Measurements from ENCODE around the gene PELI2.

The PELI2 gene

GRCh38 chr14:56300495-56300894 lies 182.3 kb downstream of the PELI2 start:
- Histone ChIP-seq H3K27ac (ENCODE audit: low read depth in 2 of 2, low read length in 2 of 2) (no peak overlapping the region), H3K36me3 (ENCODE audit: control insufficient read depth in 2 of 2, insufficient read depth in 2 of 2, low read length in 2 of 2) (peaks cover 3 to 4% of the 10 kb centered on the region in 2 donors), H3K9me3 (ENCODE audit: control insufficient read depth in 2 of 2, low read length in 2 of 2) (no peaks in the 10 kb centered on the region), H3K4me1 (ENCODE audit: control insufficient read depth in 2 of 2, insufficient read depth in 2 of 2, low read length in 2 of 2) (no peaks in the 10 kb centered on the region), H3K4me3 (ENCODE audit: low read length in 2 of 2) (no peak overlapping the region), H3K27me3 (ENCODE audit: control insufficient read depth in 2 of 2, insufficient read depth in 2 of 2, low read length in 2 of 2) (no peaks in the 10 kb centered on the region), H3K9ac (ENCODE audit: low read depth in 1 of 2, low read length in 2 of 2) (no peak overlapping the region)

- H3K27ac ChIP-seq (ENCODE audit: low read depth in 2 of 2, low read length in 2 of 2), result no peak overlapping the region
- no peaks in the 10 kb centered on the region for H3K9me3 ChIP-seq (ENCODE audit: control insufficient read depth in 2 of 2, low read length in 2 of 2)
- no peak overlapping the region for H3K9ac ChIP-seq (ENCODE audit: low read depth in 1 of 2, low read length in 2 of 2)
- H3K4me1 ChIP-seq (ENCODE audit: control insufficient read depth in 2 of 2, insufficient read depth in 2 of 2, low read length in 2 of 2), result no peaks in the 10 kb centered on the region
- H3K4me3 ChIP-seq (ENCODE audit: low read length in 2 of 2), result no peak overlapping the region
- H3K27me3 ChIP-seq (ENCODE audit: control insufficient read depth in 2 of 2, insufficient read depth in 2 of 2, low read length in 2 of 2), result no peaks in the 10 kb centered on the region
- H3K36me3 ChIP-seq (ENCODE audit: control insufficient read depth in 2 of 2, insufficient read depth in 2 of 2, low read length in 2 of 2), result no peaks in the 10 kb centered on the region
These were observed 186.2 kb downstream of the PELI2 start for GRCh38 chr14:56304456-56304855.

GRCh38 chr14:56309198-56309597 lies 191.0 kb downstream of the PELI2 start:
- Histone ChIP-seq H3K4me3 (ENCODE audit: low read length in 2 of 2) (no peak overlapping the region), H3K9ac (ENCODE audit: low read depth in 1 of 2, low read length in 2 of 2) (no peak overlapping the region), H3K27ac (ENCODE audit: low read depth in 2 of 2, low read length in 2 of 2) (no peak overlapping the region), H3K9me3 (ENCODE audit: control insufficient read depth in 2 of 2, low read length in 2 of 2) (no peaks in the 10 kb centered on the region), H3K27me3 (ENCODE audit: control insufficient read depth in 2 of 2, insufficient read depth in 2 of 2, low read length in 2 of 2) (no peaks in the 10 kb centered on the region), H3K36me3 (ENCODE audit: control insufficient read depth in 2 of 2, insufficient read depth in 2 of 2, low read length in 2 of 2) (no peaks in the 10 kb centered on the region), H3K4me1 (ENCODE audit: control insufficient read depth in 2 of 2, insufficient read depth in 2 of 2, low read length in 2 of 2) (no peaks in the 10 kb centered on the region)

GRCh38 chr14:56310643-56311042 lies 192.4 kb downstream of the PELI2 start:
- Histone ChIP-seq H3K36me3 (ENCODE audit: control insufficient read depth in 2 of 2, insufficient read depth in 2 of 2, low read length in 2 of 2) (no peaks in the 10 kb centered on the region), H3K9ac (ENCODE audit: low read depth in 1 of 2, low read length in 2 of 2) (no peak overlapping the region), H3K27ac (ENCODE audit: low read depth in 2 of 2, low read length in 2 of 2) (no peak overlapping the region), H3K9me3 (ENCODE audit: control insufficient read depth in 2 of 2, low read length in 2 of 2) (no peaks in the 10 kb centered on the region), H3K4me3 (ENCODE audit: low read length in 2 of 2) (no peak overlapping the region), H3K4me1 (ENCODE audit: control insufficient read depth in 2 of 2, insufficient read depth in 2 of 2, low read length in 2 of 2) (no peaks in the 10 kb centered on the region), H3K27me3 (ENCODE audit: control insufficient read depth in 2 of 2, insufficient read depth in 2 of 2, low read length in 2 of 2) (no peaks in the 10 kb centered on the region)

- H3K36me3 ChIP-seq (ENCODE audit: control insufficient read depth in 2 of 2, insufficient read depth in 2 of 2, low read length in 2 of 2), result no peaks in the 10 kb centered on the region
- no peak overlapping the region for H3K27ac ChIP-seq (ENCODE audit: low read depth in 2 of 2, low read length in 2 of 2)
- no peak overlapping the region for H3K9ac ChIP-seq (ENCODE audit: low read depth in 1 of 2, low read length in 2 of 2)
- H3K9me3 ChIP-seq (ENCODE audit: control insufficient read depth in 2 of 2, low read length in 2 of 2), result no peaks in the 10 kb centered on the region
- H3K4me1 ChIP-seq (ENCODE audit: control insufficient read depth in 2 of 2, insufficient read depth in 2 of 2, low read length in 2 of 2), result no peaks in the 10 kb centered on the region
- no peak overlapping the region for H3K4me3 ChIP-seq (ENCODE audit: low read length in 2 of 2)
- H3K27me3 ChIP-seq (ENCODE audit: control insufficient read depth in 2 of 2, insufficient read depth in 2 of 2, low read length in 2 of 2), result no peaks in the 10 kb centered on the region
These were observed 195.6 kb downstream of the PELI2 start for GRCh38 chr14:56313789-56314188.

- no peaks in the 10 kb centered on the region for H3K27me3 ChIP-seq (ENCODE audit: control insufficient read depth in 2 of 2, insufficient read depth in 2 of 2, low read length in 2 of 2)
- no peaks in the 10 kb centered on the region for H3K9me3 ChIP-seq (ENCODE audit: control insufficient read depth in 2 of 2, low read length in 2 of 2)
- no peak overlapping the region for H3K4me3 ChIP-seq (ENCODE audit: low read length in 2 of 2)
- H3K36me3 ChIP-seq (ENCODE audit: control insufficient read depth in 2 of 2, insufficient read depth in 2 of 2, low read length in 2 of 2), result no peaks in the 10 kb centered on the region
- H3K9ac ChIP-seq (ENCODE audit: low read depth in 1 of 2, low read length in 2 of 2), result no peak overlapping the region
- no peak overlapping the region for H3K27ac ChIP-seq (ENCODE audit: low read depth in 2 of 2, low read length in 2 of 2)
- no peaks in the 10 kb centered on the region for H3K4me1 ChIP-seq (ENCODE audit: control insufficient read depth in 2 of 2, insufficient read depth in 2 of 2, low read length in 2 of 2)
These were observed 200.3 kb downstream of the PELI2 start for GRCh38 chr14:56318393-56319115.

- Histone ChIP-seq H3K36me3 (ENCODE audit: control insufficient read depth in 2 of 2, insufficient read depth in 2 of 2, low read length in 2 of 2) (no peaks in the 10 kb centered on the region), H3K27me3 (ENCODE audit: control insufficient read depth in 2 of 2, insufficient read depth in 2 of 2, low read length in 2 of 2) (no peaks in the 10 kb centered on the region), H3K27ac (ENCODE audit: low read depth in 2 of 2, low read length in 2 of 2) (no peak overlapping the region), H3K4me3 (ENCODE audit: low read length in 2 of 2) (no peak overlapping the region), H3K4me1 (ENCODE audit: control insufficient read depth in 2 of 2, insufficient read depth in 2 of 2, low read length in 2 of 2) (no peaks in the 10 kb centered on the region), H3K9ac (ENCODE audit: low read depth in 1 of 2, low read length in 2 of 2) (no peak overlapping the region), H3K9me3 (ENCODE audit: control insufficient read depth in 2 of 2, low read length in 2 of 2) (no peaks in the 10 kb centered on the region)
These were observed 203.7 kb downstream of the PELI2 start for GRCh38 chr14:56321861-56322260.

- no peaks in the 10 kb centered on the region for H3K27me3 ChIP-seq (ENCODE audit: control insufficient read depth in 2 of 2, insufficient read depth in 2 of 2, low read length in 2 of 2)
- H3K4me3 ChIP-seq (ENCODE audit: low read length in 2 of 2), result no peak overlapping the region
- no peak overlapping the region for H3K27ac ChIP-seq (ENCODE audit: low read depth in 2 of 2, low read length in 2 of 2)
- no peaks in the 10 kb centered on the region for H3K36me3 ChIP-seq (ENCODE audit: control insufficient read depth in 2 of 2, insufficient read depth in 2 of 2, low read length in 2 of 2)
- no peak overlapping the region for H3K9ac ChIP-seq (ENCODE audit: low read depth in 1 of 2, low read length in 2 of 2)
- H3K9me3 ChIP-seq (ENCODE audit: control insufficient read depth in 2 of 2, low read length in 2 of 2), result no peaks in the 10 kb centered on the region
- H3K4me1 ChIP-seq (ENCODE audit: control insufficient read depth in 2 of 2, insufficient read depth in 2 of 2, low read length in 2 of 2), result no peaks in the 10 kb centered on the region
These were observed 204.3 kb downstream of the PELI2 start for GRCh38 chr14:56322531-56322930.

GRCh38 chr14:56324454-56324853 lies 206.2 kb downstream of the PELI2 start:
- Histone ChIP-seq H3K27me3 (ENCODE audit: control insufficient read depth in 2 of 2, insufficient read depth in 2 of 2, low read length in 2 of 2) (no peaks in the 10 kb centered on the region), H3K36me3 (ENCODE audit: control insufficient read depth in 2 of 2, insufficient read depth in 2 of 2, low read length in 2 of 2) (no peaks in the 10 kb centered on the region), H3K27ac (ENCODE audit: low read depth in 2 of 2, low read length in 2 of 2) (no peak overlapping the region), H3K4me3 (ENCODE audit: low read length in 2 of 2) (no peak overlapping the region), H3K4me1 (ENCODE audit: control insufficient read depth in 2 of 2, insufficient read depth in 2 of 2, low read length in 2 of 2) (no peaks in the 10 kb centered on the region), H3K9me3 (ENCODE audit: control insufficient read depth in 2 of 2, low read length in 2 of 2) (no peaks in the 10 kb centered on the region), H3K9ac (ENCODE audit: low read depth in 1 of 2, low read length in 2 of 2) (no peak overlapping the region)

- H3K4me1 ChIP-seq (ENCODE audit: control insufficient read depth in 2 of 2, insufficient read depth in 2 of 2, low read length in 2 of 2), result no peaks in the 10 kb centered on the region
- no peaks in the 10 kb centered on the region for H3K27me3 ChIP-seq (ENCODE audit: control insufficient read depth in 2 of 2, insufficient read depth in 2 of 2, low read length in 2 of 2)
- no peak overlapping the region for H3K4me3 ChIP-seq (ENCODE audit: low read length in 2 of 2)
- no peaks in the 10 kb centered on the region for H3K9me3 ChIP-seq (ENCODE audit: control insufficient read depth in 2 of 2, low read length in 2 of 2)
- H3K36me3 ChIP-seq (ENCODE audit: control insufficient read depth in 2 of 2, insufficient read depth in 2 of 2, low read length in 2 of 2), result no peaks in the 10 kb centered on the region
- H3K27ac ChIP-seq (ENCODE audit: low read depth in 2 of 2, low read length in 2 of 2), result no peak overlapping the region
- no peak overlapping the region for H3K9ac ChIP-seq (ENCODE audit: low read depth in 1 of 2, low read length in 2 of 2)
These were observed 206.9 kb downstream of the PELI2 start for GRCh38 chr14:56324856-56325699.

All from mucosa of rectum (tissue), 2 donors.